Measurements from ENCODE around the gene PPP6R1.

DNA sequence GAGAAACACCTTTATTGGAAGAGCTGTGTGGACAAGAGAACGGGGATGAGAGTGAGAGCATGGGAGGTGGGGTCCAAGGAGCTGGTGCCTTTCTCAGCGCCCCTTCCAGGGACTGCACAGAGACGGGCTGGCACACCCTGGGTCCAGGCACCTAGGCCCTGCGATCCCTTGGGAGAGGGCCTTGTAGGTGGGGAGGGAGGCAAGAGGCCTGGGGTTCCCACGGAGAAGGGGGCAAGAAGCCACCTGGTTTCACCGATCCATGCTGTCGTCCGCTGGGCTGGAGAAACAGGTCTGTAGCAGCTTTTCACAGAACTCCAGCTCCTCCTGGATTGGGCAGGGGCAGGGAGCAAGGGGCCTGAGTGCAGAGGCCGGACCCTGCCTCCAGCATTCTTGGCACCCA is 3.5 kb upstream of the PPP6R1 start:
- TF ChIP-seq, protein P1, sequence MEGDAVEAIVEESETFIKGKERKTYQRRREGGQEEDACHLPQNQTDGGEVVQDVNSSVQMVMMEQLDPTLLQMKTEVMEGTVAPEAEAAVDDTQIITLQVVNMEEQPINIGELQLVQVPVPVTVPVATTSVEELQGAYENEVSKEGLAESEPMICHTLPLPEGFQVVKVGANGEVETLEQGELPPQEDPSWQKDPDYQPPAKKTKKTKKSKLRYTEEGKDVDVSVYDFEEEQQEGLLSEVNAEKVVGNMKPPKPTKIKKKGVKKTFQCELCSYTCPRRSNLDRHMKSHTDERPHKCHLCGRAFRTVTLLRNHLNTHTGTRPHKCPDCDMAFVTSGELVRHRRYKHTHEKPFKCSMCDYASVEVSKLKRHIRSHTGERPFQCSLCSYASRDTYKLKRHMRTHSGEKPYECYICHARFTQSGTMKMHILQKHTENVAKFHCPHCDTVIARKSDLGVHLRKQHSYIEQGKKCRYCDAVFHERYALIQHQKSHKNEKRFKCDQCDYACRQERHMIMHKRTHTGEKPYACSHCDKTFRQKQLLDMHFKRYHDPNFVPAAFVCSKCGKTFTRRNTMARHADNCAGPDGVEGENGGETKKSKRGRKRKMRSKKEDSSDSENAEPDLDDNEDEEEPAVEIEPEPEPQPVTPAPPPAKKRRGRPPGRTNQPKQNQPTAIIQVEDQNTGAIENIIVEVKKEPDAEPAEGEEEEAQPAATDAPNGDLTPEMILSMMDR (conservative IDR thresholded peaks at IDR 0.05), result no peak
- TF ChIP-seq EZH2 (IDR thresholded peaks at IDR 0.05; ENCODE audit: low read depth), result no peak
